Omental fat pad (tissue), 4 donors: Measurements from ENCODE around the gene VIPR1. TPM values are rescaled to one million over a fixed set of nuclear protein-coding genes. Genes with fewer than 3 reads are reported as not detected.

ENCODE experiments used
- ATAC-seq: fragments of 150-250 bp; one replicate; pipeline ENCODE4 v1.9.1; 2016; ENCODE audit warnings: mild to moderate bottlenecking, moderate library complexity; ENCODE audit not compliant: low FRiP score
- DNase-seq: peaks from one replicate; pipeline ENCODE4 v3.0.0-alpha.2; 2019; ENCODE audit warnings: low spot score
- CTCF ChIP-seq, 3 donors: fragments of 450-650 bp; IDR thresholded peaks; one replicate each; pipeline ENCODE4 v1.5.1; 2016 to 2017; ENCODE audit warnings: antibody characterized with exemption in 3 of 3, mild to moderate bottlenecking in 3 of 3, moderate library complexity in 2 of 3
- total RNA-seq, 4 donors: library from RNA; depleted of rRNA; stranded (reverse); fragments of >200 nt; gene quantifications; one replicate each; pipeline ENCODE4 v1.1.0, GENCODE V29; 2016

VIPR1 gene
- total RNA-seq, 4 donors from 2014 or later = 2.9 to 73.8 (median 6.2) TPM

- TF ChIP-seq CTCF (IDR thresholded peaks at IDR 0.05) = no peak
- ATAC-seq (no peak), DNase-seq (no peak)
Observed at GRCh38 chr3:42489116-42489936, 13.1 kb upstream of the VIPR1 start.

GRCh38 chr3:42489937-42490227 is 12.6 kb upstream of the VIPR1 start:
- DNase-seq (no peak), ATAC-seq (peak; percentile 9)
- no peak for TF ChIP-seq CTCF (IDR thresholded peaks at IDR 0.05)

- ATAC-seq (peak; percentile 53), DNase-seq (no peak)
- TF ChIP-seq CTCF (IDR thresholded peaks at IDR 0.05) = no peak
Observed at GRCh38 chr3:42490243-42490642, 12.2 kb upstream of the VIPR1 start.

- DNase-seq = no peak
- TF ChIP-seq CTCF (IDR thresholded peaks at IDR 0.05) = no peak
- ATAC-seq = no peak
Observed at GRCh38 chr3:42491881-42492507, 10.4 kb upstream of the VIPR1 start.

- DNase-seq (no peak), ATAC-seq (no peak)
- TF ChIP-seq CTCF (IDR thresholded peaks at IDR 0.05) = no peak
Observed at GRCh38 chr3:42492508-42493080, 9.8 kb upstream of the VIPR1 start.

- no peak for DNase-seq
- no peak for ATAC-seq
- TF ChIP-seq CTCF (IDR thresholded peaks at IDR 0.05) = no peak
Observed at GRCh38 chr3:42493126-42493797, 9.2 kb upstream of the VIPR1 start.
